T follicular helper cell (primary cell): ENCODE measurements around the gene LRRC14B.
"Not testable (repeated sequence)": the region's sequence is repeated elsewhere in the genome, so short reads cannot be mapped to it uniquely, and the experiment has no call there.

Source experiments
- DNase-seq: peaks from one replicate; pipeline ENCODE4 v3.0.0-alpha.2; 2020; ENCODE audit warnings: low read depth

The LRRC14B gene

GRCh38 chr5:192691-192969, 1.3 kb downstream of the LRRC14B start:
- no peak for DNase-seq

- no peak for DNase-seq
These were observed 1.9 kb downstream of the LRRC14B start for GRCh38 chr5:192970-193831.

- no peak for DNase-seq
These were observed 2.8 kb downstream of the LRRC14B start for GRCh38 chr5:194102-194501.

- DNase-seq: no peak
These were observed 3.4 kb downstream of the LRRC14B start for GRCh38 chr5:194603-195209.

- no peak for DNase-seq
These were observed 4.3 kb downstream of the LRRC14B start for GRCh38 chr5:195401-196160.

- no peak for DNase-seq
These were observed 5.1 kb downstream of the LRRC14B start for GRCh38 chr5:196350-196749.

GRCh38 chr5:197031-197430, 5.7 kb downstream of the LRRC14B start:
- not testable (repeated sequence) for DNase-seq

- no peak for DNase-seq
These were observed 6.7 kb downstream of the LRRC14B start for GRCh38 chr5:197892-198489.

GRCh38 chr5:198516-199196, 7.4 kb downstream of the LRRC14B start:
- DNase-seq: no peak

GRCh38 chr5:199197-199949, 8.1 kb downstream of the LRRC14B start:
- DNase-seq: no peak

GRCh38 chr5:199950-200645, 8.8 kb downstream of the LRRC14B start:
- DNase-seq: no peak

- no peak for DNase-seq
These were observed 9.7 kb downstream of the LRRC14B start for GRCh38 chr5:200985-201384.

GRCh38 chr5:201672-202071, 10.4 kb downstream of the LRRC14B start:
- no peak for DNase-seq

- DNase-seq: no peak
These were observed 12.1 kb downstream of the LRRC14B start for GRCh38 chr5:203246-203930.

- DNase-seq: no peak
These were observed 12.7 kb downstream of the LRRC14B start for GRCh38 chr5:204001-204400.

GRCh38 chr5:204462-204861, 13.2 kb downstream of the LRRC14B start:
- no peak for DNase-seq

- DNase-seq: no peak
These were observed 13.8 kb downstream of the LRRC14B start for GRCh38 chr5:204966-205670.

GRCh38 chr5:206406-206805, 15.1 kb downstream of the LRRC14B start:
- no peak for DNase-seq

- DNase-seq: no peak
These were observed 15.7 kb downstream of the LRRC14B start for GRCh38 chr5:206927-207536.
